GM21528 (cell line): ENCODE measurements around the gene DUSP6.

Experiments used
- ATAC-seq: cut with Tn5 transposase; IDR thresholded peaks from one replicate; pipeline ENCODE4 v1.9.1; 2021; ENCODE audit warnings: mild to moderate bottlenecking, moderate library complexity; ENCODE audit not compliant: unreplicated experiment, low FRiP score

Gene DUSP6, protein sequence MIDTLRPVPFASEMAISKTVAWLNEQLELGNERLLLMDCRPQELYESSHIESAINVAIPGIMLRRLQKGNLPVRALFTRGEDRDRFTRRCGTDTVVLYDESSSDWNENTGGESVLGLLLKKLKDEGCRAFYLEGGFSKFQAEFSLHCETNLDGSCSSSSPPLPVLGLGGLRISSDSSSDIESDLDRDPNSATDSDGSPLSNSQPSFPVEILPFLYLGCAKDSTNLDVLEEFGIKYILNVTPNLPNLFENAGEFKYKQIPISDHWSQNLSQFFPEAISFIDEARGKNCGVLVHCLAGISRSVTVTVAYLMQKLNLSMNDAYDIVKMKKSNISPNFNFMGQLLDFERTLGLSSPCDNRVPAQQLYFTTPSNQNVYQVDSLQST

DNA sequence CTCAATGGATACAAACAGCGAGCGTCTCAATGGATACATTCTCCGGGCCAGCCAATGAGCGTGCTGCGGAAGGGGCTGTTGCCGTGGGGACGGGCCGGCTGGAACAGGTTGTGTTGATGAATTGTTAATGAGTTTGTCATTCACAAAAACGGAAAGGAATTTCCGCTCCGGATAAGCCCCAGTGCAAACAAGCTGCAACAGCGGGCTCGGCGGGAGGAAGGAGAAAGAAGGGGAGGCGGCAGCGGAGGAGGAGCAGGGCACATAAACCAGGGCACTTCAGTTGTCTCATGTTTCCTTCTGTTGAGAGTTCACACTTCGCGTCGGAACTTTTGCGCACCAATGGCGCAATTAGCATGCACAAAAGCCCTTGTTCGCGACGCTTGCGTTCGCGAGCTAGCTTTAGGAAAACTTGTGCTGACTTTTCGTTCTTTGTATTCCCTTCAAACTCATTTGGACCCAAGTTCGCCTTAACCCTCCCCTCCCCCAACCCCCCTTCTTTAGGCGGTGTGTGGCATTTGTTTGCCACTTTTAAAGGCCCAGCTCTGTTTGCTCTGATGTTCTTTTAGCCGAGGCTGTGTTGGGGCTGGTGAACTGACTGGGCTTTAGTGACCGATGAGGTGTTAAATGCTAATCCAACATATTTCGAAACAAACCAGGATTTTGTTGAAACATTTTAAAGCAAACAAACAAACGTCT is at the start of gene DUSP6:
DUSP6 (minus strand) TSS at position 10 of the 696 bp plus-strand sequence. CDS start 462 bp downstream, outside the sequence.
- ATAC-seq, result no peak

DNA sequence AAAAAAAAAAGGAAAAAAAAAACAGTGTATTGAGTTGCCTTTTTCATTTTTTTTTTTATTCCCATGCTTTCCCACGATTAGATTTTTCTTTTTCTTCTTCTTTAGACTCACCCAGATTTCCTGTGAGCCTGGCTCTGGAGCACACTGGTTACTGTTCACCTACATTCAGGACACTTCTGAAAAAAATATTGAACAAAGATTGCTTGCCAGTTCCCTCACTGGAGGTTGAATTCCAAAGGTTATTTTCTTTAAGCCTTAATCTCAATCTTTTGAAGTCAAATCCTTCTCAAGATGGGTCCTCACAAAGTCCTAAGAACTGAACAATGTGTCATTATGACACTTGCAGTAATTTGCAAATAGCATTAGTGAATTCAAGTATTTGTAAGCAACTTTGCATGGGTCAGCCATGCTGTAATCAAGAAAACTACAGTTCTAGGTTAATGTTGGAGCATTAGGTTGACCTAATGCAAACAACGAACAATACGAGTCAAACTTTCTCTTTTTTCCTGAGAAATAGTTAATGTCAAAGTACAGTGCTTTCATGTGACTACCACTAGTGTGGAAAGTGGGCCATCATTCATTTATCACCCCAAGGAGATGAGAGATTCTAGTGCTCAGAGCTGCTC is 49.2 kb upstream of the DUSP6 start:
- no peak for ATAC-seq

DNA sequence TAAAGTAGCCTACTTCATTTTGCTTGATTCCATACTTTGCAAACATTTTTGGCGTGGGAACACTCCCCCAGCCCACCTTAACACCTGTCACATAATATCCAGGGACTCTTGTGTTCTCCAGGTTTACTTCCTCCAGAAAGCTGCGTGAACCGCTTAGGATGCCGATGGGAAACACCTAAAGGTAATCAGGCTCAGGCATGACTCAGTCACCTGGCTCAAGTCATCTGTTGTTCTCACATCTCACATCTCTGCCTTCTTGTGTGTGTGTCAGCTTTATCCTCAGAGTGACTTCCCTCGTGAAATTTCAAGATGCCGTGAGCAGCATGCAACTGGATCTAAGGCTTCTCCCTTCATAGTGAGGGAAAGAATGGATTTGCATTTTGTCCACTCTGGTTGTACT is 48.1 kb upstream of the DUSP6 start:
- no peak for ATAC-seq

DNA sequence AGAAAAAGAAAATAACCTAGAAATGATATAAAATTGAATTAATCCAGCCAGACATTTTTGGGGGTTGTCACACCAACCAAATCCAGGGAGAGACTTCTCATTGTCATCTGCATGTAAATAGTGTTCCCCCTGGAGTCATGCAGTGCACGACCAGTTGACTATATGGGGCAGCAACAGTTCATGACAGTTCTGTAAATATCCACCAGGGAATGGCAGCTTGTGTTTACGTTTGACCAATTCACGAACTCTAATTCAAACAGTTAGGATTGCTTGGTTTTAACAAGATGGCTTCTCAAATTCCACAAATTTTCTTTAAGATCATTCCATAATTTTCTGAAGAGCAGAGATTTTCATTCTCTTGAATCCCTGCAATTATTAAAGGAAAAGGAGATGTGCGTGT is 43.4 kb upstream of the DUSP6 start:
- ATAC-seq, result no peak

DNA sequence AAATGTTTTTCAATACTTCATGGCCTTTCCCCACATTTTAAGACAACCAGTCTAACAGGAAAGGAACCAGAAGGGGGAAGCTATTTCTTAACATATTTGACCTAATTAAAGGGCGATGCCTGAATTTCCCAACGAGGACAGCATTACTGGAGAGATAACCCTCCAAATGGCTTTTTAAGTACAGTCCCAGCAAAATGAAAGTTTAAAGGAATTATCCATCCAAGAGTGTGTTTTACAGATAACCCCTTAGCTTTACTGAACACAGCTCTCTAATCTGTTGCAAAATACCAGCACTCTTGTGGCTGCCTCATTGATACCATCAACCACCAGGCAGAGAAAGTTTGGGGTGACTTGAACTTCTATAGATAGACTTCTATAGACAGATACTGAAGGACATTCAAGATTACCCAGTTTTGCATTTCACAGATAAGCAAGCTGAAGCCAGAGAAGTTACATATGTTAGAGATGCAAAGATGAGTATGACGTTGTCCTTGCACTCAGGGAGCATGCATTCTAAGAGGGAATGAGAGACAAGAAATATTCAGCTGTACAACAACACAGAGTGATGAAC is 41.3 kb upstream of the DUSP6 start:
- no peak for ATAC-seq

DNA sequence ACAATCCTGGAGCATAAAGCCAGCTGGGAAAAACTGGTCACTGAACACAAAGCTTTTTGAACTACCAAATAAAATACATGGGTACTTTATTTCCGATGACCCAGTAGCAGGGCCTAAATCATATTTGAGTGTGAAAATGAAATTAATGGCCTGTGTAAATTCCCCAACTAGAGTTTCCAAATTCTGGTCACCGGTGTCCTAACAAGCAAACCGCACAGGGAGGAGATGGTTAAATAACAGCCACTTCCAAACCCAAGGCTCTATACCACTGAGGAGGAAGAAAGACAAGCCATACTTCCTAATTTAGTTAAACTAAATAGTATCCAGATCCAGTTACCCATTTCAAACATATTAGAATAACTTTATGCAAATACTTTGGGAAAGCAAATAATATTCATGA is 40.1 kb upstream of the DUSP6 start:
- no peak for ATAC-seq

DNA sequence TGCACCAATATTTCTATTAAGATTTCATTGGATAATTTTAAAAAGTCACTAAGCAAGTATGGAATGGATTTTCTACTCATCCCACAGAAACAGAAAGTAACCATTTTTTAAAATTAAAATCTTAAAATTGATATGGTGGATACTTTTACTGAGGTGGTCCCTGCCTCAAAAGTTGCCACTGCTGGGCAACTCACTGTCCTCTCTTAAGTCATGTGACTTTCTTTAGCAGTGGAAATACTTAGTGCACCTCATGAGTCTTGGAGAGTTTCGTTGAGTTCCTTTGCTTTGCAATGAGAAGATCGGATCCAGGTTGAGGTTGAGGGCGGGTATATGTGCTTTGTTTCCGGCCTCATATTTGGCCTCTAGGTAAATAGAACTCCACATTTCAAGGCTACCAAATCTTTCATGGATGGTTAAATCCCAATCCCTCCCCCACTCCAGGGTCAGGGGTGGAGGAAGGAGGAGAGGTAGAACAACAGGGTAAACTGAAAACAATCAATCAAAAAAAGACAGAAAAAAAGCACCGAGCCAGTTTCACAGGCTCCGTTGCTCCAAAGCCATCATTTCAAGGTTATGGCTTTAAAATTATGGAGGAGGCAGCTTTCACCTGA is 39.5 kb upstream of the DUSP6 start:
- ATAC-seq, result no peak

DNA sequence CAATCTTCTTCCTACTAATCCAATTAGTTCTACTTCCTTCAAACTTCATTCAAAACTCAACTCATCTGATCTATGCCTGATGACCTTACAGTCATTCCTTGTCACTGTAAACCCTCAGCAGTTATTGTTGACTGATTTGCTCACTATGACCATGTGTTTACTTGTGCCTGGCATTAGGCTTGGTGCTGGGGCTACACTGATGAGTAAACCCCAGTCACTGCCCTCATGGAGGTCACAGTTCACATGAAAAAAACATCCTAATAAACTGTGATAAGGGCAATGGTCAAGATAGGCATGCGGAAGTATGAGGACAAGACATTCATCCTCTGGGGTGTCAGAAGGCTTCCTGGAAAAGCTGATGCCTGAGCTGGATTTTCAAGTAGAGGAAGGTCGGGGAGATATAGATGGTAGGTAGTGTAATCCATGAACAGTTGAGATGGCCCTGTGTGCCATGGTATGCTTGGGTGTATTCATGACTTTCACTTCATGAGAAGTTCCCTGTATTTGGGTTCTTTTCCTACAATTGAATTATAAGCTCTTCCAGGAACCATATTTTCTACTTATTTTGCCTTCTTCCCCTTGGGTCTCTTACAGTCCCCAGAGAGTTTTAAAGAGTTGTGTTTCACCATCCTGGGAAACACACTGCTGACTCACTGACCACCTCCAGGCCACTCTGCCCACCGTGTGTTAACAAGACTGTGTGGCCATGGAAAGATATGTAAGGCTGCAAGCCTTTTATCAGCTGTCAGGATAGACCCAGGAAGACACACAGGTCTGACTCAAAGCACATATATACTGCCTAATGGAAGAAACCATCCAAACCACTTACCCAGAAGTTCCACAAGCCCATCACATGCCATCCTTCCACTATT is 38.7 kb upstream of the DUSP6 start:
- no peak for ATAC-seq

DNA sequence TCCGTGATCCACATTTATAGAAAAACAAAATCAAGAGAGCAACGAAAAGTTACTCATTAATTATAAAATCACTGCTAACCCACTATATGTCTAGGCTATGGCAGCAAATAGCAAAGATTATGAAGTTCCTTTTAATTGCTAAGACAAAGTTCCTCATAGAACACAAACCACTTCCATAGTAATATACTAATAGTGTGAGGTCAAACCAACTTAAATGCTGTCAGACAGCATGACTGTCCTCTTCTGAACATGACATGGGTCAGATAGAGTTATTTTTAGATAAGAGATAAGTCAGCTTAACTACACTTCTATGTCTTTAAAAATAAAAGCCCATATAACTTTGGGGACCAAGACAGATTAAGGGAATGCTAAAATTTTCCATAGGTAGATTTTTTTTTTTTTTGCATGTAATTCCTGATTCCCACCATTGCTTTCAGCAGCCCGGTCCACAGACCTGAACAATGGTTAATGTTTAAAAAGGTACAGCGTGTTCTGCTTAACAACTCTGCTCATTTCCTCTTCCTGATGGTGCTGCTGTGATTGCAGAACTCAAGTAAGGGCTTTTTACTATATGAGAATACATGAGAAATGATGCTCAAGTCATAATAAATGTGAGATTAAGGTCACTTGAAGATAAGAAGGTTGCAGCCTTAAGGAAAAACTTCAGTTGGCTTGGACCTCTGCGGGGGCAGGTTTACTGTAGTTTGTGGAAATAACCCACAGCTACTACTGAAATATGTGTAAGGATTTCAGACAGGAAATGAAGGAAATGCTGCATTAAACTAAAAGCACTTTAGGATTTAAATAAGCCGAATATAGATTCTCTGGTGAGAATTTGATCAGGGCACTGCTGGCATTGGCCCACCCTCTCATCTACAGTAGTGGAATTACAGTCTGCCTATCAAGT is 37.7 kb upstream of the DUSP6 start:
- ATAC-seq, result no peak

DNA sequence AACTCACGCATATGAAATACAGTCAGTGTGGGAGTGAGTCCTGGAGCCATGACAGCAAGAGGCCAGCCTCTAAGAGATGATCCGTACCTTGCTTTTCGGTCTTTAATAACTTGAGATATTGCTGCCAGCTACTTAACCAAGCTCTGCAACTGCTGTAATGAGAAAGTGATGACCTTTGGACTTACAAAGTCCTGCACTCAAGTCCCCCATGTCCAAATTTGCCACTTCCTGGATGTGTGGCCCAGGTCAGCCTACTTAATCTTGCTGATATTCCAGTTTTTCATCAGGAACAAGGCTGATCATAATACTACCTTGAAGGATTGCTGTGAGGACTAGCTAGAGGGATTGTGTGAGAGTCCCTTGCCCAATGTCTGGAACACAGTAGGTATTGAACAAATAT is 33.8 kb upstream of the DUSP6 start:
- ATAC-seq, result no peak

DNA sequence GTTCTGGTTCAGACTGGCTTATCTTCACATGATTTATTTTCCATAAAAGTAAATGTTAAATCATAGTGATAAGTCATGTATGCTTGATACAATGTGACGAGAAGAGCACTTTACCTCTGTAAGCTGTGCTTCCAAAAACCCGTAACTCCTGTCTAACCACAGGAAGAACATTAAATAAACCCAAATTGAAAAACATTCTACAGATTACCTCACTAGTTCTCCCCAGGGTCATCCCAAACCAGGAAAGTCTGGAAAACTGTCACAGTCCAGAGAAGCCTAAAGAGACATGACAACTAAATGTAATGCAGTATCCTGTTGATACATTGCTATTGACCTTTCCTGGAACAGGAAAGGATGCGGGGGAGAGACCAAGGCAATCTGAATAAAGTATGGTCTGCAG is 32.5 kb upstream of the DUSP6 start:
- no peak for ATAC-seq

DNA sequence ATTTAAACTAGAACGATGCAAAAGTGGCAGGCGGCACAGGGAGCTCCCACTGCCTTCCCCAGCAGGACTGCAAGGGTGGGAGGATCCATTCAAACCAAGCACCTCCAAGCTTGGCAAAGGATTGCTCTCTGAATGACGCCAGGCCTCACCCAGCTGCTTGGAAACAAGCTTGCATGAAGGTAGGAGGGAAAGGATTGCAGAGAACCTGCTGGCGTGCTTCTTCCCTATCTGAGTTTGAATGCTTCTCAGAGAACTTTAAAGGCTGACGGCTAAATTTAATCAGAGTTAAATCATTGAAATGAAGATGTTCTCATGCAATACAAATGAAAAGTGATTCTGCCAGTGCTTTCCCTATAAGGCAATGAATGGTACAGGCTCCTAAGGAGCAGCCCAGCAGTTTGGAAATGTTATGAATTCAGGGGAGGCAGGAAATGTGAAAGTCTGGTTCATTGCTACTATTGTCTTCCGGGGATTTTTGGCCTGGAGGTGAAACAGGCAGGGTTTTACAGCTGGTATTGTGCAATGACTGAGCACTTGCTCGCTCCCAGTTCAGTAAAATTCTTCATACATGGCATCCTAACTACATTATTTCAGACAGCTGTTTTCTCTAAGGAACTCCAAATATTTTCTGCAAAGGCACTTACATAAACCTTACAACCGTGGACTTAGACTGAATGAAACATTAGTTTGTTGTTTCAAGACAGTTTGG is 31.9 kb upstream of the DUSP6 start:
- no peak for ATAC-seq

DNA sequence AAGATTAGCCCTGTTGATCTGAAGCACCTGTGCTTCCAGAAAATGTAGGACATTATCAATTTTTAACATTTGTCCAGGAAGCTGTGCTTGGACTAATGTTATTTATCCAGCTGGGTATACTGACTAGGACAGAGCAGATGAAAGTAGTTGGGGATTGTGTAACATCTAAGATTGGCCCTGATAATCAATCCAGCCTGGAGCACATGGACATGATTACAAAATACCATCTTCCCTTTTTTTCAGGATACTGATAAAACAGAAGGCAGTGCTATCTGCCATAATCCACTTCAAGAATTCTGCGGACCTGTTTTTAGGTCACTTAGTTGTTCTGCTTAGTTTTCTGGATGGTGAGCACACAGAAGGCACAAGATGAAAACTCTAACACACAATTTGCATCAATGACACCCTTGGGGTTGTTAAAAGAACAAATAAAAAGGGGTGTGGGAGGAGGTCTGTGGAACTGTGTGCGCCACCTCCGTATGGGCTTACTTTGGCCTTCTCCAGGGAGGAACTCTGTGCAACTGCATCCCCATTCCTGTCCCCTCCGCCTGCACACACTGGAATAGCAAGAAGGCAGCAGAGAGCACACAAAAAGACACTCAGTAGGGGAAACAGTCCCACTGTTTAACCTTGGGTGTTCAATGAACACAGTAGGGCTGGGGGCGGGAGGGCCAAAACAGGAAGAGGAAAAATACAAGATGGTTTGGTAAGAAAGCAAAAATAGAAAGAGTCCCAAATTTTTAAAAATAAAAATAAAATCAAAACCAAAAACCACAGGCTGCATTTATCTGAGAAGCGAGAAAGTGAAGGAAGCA is 31.1 kb upstream of the DUSP6 start:
- ATAC-seq, result no peak

DNA sequence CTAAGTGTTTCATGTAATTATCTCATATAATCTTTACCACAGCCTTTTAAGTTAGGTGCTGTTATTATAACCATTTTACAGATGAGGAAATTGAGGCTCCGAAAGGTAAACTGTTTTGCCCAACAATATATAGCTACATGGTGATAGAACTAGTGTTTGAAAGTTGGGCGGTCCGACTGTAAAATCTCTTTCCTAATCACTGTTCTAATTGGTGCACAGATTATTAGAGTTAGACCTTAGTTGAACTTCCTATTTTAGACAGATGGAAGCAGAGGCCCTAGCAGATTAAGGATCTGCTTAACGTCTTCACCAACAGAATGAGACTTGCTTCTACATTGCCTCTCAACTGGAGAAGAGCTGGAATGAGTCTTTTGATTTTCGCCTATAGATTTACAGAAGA is 30.0 kb upstream of the DUSP6 start:
- ATAC-seq, result no peak

DNA sequence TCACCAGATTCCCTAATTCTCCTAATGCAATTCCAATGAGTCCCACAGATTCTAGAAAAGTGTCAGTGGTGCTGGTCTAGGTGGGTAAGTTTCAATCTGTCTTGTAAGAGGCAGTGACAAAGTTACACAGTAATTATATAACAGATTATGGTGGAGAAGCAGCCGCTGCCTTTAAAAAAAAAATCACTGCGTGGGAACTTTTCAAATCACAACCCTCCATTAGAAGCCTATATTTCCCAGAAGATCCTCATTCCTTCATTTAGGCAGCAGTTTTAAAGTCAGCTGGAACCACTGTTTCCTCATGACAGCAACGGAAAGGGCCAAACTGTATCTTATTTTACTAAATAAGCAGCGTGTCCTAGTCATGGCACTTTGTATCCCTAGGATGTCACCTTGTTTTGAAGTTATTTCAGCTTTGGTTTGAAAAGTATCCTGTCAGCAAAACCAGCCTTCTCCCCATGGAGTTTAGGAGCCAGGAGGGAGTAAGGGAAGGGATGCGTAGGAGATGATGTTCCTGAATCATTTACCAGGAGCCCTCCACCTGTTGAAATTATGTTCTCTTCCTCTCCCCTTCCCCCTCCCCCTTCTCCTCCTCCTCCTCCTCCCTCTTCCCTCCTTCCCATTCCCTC is 27.7 kb upstream of the DUSP6 start:
- no peak for ATAC-seq

DNA sequence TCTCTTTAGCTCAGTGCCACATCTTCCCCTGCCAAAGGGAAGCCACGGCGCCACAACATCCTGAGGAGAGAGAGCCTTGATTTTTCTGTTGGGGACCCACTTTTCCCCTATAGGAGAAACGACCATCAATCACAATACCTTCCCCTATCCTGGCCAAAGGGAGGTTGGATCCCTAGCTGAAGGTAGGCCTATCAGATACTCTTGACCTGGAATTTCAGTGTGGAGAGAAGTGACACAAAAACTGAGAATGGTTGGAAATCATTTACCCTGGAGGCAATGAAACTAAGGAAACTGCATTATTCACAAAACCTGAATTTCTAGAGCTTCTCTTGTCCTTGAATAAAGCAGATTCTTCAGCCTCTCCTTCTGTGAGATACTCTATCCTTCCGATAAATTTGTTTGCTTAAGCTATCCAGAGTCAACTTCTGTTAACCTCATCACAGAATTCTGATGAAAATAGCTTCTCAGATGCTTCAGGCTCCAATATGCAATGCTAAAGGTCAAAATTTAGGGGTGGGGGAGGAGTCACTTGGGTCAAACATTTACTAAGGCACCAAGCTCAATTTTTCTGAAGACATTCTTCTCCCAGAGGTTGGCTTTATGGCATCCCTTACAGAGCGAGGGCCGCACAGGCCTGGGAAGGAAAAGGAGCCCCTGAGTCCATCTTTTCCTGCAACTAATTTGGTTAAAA is 27.0 kb upstream of the DUSP6 start:
- no peak for ATAC-seq
